Duodenal mucosa (tissue), 2 donors: Measurements from ENCODE around the gene COMMD1.

ENCODE experiments used
- H3K27ac ChIP-seq: one replicate; pipeline ENCODE4 v1.7.0; 2013; ENCODE audit warnings: low read depth, low read length
- H3K27me3 ChIP-seq, 2 donors: one replicate each; pipeline ENCODE4 v1.7.0; 2013; ENCODE audit warnings: low read length in 2 of 2, control low read depth in 1 of 2; ENCODE audit not compliant: insufficient read depth in 2 of 2, control insufficient read depth in 1 of 2
- H3K36me3 ChIP-seq, 2 donors: one replicate each; pipeline ENCODE4 v1.7.0; 2013; ENCODE audit warnings: low read length in 2 of 2, control low read depth in 1 of 2; ENCODE audit not compliant: insufficient read depth in 2 of 2, control insufficient read depth in 1 of 2
- H3K4me1 ChIP-seq, 2 donors: one replicate each; pipeline ENCODE4 v1.7.0; 2013; ENCODE audit warnings: low read length in 2 of 2, control low read depth in 1 of 2; ENCODE audit not compliant: insufficient read depth in 2 of 2, control insufficient read depth in 1 of 2
- H3K4me3 ChIP-seq, 2 donors: one replicate each; pipeline ENCODE4 v1.7.0; 2013; ENCODE audit warnings: low read length in 2 of 2, low read depth in 1 of 2
- H3K9ac ChIP-seq, 2 donors: one replicate each; pipeline ENCODE4 v1.7.0; 2013; ENCODE audit warnings: low read length in 2 of 2, low read depth in 1 of 2
- H3K9me3 ChIP-seq, 2 donors: one replicate each; pipeline ENCODE4 v1.7.0; 2013; ENCODE audit warnings: low read length in 2 of 2, control low read depth in 1 of 2; ENCODE audit not compliant: control insufficient read depth in 1 of 2

Gene COMMD1

DNA sequence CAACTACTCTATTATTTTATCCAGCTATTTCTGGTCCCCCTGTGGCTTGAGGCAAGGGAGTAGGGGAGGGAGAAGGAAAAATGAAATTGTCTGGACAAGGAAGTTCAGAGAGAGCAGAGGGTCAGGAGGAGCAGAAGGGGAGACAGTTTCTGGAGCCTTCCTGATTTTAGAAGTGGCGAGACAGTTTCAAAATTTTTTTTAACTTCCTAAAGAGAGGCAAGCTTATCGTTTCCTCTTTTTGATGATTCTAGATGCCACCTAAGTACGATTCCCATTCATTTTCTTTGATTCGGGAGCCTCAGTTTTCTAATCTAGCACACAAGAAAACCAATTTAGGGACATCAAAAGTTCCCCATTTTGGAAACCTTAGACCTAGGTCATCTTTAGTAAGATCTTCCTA is 193.6 kb downstream of the COMMD1 start:
- H3K36me3 ChIP-seq: no peaks in the 10 kb centered on the region
- no peak overlapping the region for H3K27ac ChIP-seq
- H3K4me3 ChIP-seq: no peak overlapping the region
- no peaks in the 10 kb centered on the region for H3K27me3 ChIP-seq
- H3K4me1 ChIP-seq: no peaks in the 10 kb centered on the region
- H3K9ac ChIP-seq: no peak overlapping the region
- no peaks in the 10 kb centered on the region for H3K9me3 ChIP-seq

DNA sequence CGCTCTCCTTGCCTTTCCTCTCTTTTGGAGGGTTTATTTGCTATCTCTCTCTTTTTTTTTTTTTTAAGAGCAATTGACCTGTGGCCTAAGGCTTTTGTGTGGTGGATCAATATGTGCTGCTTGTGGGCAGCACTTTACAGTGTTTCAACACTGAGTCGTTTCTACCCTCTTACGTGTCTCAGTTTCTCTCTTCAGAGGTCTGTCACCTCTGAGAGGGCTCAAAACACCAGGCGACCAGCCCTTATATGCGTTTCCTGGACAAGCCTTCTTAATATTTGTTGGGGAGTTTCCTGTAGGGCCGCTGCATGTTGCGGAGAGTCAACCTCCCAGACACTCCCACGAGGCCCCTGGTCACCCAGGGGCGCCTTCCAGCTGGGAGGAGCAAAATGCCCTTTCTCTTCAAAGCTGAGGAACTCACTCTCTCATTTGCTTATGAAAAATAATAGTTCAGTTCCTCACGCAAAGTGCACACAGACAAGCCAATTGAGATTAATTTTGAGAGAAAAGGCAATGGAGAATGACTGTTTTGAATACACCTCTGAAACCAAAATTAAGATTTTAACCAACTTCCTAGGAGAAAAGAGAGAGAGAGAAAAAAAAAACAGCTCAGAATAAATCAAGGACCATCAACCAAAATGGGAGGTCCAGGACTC is 194.2 kb downstream of the COMMD1 start:
- Histone ChIP-seq H3K9me3 (no peaks in the 10 kb centered on the region), H3K27me3 (no peaks in the 10 kb centered on the region), H3K27ac (no peak overlapping the region), H3K9ac (no peak overlapping the region), H3K4me1 (no peaks in the 10 kb centered on the region), H3K36me3 (no peaks in the 10 kb centered on the region), H3K4me3 (no peak overlapping the region)

DNA sequence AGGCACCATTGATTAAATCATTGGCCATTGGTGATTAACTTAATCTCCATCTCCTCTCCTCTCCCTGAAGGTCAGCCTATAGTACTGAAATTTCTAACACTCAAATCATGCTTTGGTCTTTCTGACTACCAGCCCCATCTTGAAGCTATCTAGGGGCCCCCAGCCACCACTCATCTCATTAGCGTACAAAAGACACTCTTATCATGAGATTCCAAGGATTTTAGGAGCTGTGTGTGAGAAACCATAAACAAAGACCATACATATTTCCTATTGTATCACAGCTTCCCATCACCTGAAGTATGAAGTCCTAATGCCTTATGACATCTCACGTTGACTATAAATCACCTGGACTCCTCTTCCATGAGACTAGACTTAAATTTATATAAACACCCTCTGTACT is 196.4 kb downstream of the COMMD1 start:
- Histone ChIP-seq H3K9me3 (no peaks in the 10 kb centered on the region), H3K4me1 (no peaks in the 10 kb centered on the region), H3K4me3 (no peak overlapping the region), H3K27ac (no peak overlapping the region), H3K9ac (no peak overlapping the region), H3K27me3 (no peaks in the 10 kb centered on the region), H3K36me3 (no peaks in the 10 kb centered on the region)

DNA sequence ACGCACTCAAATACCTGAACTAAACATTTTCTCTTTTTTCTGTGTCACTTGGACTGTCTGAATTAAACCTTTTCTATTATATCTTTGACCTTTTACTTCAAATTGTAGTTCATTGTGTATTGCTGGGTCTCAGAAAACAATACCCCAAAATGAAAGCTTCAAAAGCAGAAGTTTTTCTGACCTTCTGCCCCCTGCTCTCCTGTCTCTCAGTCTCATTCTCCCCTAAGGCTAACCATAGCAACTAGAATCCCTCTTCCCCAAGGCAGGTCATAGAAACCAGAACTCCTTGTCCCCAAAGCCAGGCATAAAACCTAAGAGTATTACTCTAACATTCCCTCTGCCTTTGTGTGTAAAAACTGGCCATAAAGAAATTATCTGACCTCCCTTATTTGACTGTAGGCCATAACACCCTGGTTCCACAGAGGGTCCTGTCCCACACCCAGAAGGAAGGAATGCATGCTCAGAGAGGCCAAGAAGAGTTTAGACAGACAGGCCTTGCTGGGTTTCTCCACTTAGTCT is 197.0 kb downstream of the COMMD1 start:
- H3K9ac ChIP-seq: no peak overlapping the region
- no peaks in the 10 kb centered on the region for H3K36me3 ChIP-seq
- H3K9me3 ChIP-seq: no peaks in the 10 kb centered on the region
- no peaks in the 10 kb centered on the region for H3K27me3 ChIP-seq
- no peak overlapping the region for H3K27ac ChIP-seq
- no peaks in the 10 kb centered on the region for H3K4me1 ChIP-seq
- H3K4me3 ChIP-seq: no peak overlapping the region

DNA sequence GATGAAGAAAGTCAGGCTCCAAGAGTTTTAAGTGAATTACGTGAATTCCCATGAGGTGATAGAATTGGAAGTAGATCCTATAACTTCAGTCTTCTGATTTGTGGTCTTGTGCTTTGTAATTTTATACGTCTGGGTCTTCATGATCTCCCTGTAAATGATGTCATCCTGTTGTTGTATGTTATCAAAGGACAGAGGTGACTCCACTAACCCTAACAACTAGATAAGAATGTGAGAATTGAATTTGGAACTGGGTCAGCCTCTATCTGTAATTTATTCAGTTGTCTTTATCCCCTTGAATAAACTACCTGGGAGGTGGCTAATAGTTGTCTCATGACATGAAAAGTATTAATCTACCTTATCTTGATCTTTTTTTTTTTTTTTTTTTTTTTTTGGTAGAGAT is 204.1 kb downstream of the COMMD1 start:
- no peak overlapping the region for H3K9ac ChIP-seq
- peaks cover 7 to 13% of the 10 kb centered on the region in 2 donors for H3K4me1 ChIP-seq
- H3K36me3 ChIP-seq: no peaks in the 10 kb centered on the region
- H3K27me3 ChIP-seq: no peaks in the 10 kb centered on the region
- no peak overlapping the region for H3K27ac ChIP-seq
- H3K4me3 ChIP-seq: no peak overlapping the region
- no peaks in the 10 kb centered on the region for H3K9me3 ChIP-seq

DNA sequence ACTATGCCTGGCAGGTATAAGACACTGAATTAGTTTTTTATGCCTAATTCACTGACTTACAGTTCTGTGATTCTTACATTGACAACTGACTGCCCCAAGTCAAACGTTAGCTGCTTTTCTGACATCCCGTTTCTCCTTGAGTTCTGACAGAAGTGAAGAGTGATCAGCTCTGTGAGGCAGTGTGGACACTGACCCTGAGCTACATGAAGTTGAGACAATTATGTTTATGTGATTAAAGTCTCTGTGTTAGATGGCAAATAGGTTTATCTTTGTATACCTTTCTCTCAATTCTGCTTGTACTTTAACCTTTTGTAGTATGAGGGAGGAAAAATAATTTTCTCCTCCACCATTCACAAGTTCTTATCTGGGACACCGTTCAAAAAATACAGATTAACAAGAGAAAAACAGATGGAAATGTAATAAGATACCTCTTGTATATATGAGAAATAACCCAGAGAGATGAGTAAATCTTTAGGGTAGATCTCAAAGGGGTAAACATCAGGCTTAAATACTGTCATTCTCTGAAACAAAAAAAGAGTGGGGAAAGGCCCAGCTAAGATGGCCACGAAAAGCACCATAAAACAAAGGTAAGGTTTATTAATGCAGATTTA is 205.0 kb downstream of the COMMD1 start:
- Histone ChIP-seq H3K4me1 (peaks cover 7 to 13% of the 10 kb centered on the region in 2 donors), H3K4me3 (no peak overlapping the region), H3K27ac (no peak overlapping the region), H3K36me3 (no peaks in the 10 kb centered on the region), H3K9me3 (no peaks in the 10 kb centered on the region), H3K9ac (no peak overlapping the region), H3K27me3 (no peaks in the 10 kb centered on the region)

DNA sequence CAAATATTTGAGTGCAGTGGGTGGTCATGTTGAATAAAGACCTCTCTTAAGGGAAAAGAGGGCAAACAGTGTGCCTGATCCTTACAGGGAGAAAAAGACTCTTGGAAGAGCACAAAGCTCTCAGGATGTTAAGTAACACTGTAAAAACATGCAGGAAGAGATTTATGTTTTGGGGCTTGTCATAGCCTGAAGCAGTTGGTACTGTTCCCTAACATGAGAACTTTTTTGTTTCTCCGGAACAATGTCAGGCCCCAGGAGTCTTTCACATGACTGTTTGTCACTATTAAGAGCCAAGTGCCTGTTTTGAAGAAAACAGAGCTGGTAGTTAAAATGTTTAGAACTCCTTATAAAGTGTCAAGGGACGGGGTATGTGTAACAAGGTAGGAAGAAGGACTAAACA is 206.7 kb downstream of the COMMD1 start:
- no peaks in the 10 kb centered on the region for H3K27me3 ChIP-seq

DNA sequence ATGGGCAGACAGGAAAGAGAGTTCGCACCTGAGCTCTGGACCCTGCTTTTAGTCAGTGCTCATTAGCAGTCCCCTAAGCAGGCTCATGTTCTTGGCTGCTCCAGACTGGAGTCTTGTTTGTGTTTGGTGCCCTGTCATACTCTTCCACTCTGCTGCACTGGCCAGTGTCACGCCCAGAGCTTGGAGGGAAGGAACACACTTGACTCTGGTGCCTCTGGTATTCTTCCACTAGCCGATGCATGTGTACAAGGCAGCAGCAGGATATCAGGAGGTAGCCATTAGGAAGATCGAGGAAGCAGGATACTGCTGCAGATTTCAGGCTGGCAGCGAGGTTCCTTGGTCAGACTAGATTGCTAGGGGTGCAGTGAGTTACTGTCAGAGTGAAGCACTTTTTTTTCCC is 209.1 kb downstream of the COMMD1 start:
- Histone ChIP-seq H3K9ac (no peak overlapping the region), H3K4me1 (peaks cover 7% of the 10 kb centered on the region in 2 donors), H3K27ac (no peak overlapping the region), H3K4me3 (no peak overlapping the region), H3K36me3 (no peaks in the 10 kb centered on the region), H3K9me3 (no peaks in the 10 kb centered on the region), H3K27me3 (no peaks in the 10 kb centered on the region)

More for the DNA sequence above, 206.7 kb downstream of the COMMD1 start:
- Histone ChIP-seq H3K27ac (no peak overlapping the region), H3K9me3 (no peaks in the 10 kb centered on the region), H3K9ac (no peak overlapping the region), H3K4me1 (peaks cover 7 to 13% of the 10 kb centered on the region in 2 donors), H3K4me3 (no peak overlapping the region), H3K36me3 (no peaks in the 10 kb centered on the region)

DNA sequence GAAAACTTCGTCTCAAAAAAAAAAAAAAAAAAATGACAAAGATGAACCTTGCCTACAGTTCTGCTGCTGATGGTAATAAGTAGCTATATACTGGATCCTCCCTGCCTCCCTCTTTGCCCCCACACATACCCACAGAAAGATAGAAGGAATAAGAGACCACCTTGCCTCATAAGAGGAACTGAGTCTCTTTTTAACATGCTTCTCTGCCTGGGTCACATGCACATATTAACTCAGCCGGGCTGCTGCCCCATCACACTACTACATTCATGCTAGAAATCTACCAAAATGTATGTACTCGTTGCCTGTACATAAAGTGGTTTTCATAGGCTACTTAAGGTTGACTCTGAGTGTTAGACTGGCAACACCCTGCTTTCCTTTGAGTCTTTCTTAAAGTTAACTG is 211.5 kb downstream of the COMMD1 start:
- Histone ChIP-seq H3K9ac (no peak overlapping the region), H3K9me3 (no peaks in the 10 kb centered on the region), H3K27me3 (no peaks in the 10 kb centered on the region), H3K4me1 (no peaks in the 10 kb centered on the region), H3K27ac (no peak overlapping the region), H3K36me3 (no peaks in the 10 kb centered on the region), H3K4me3 (no peak overlapping the region)

DNA sequence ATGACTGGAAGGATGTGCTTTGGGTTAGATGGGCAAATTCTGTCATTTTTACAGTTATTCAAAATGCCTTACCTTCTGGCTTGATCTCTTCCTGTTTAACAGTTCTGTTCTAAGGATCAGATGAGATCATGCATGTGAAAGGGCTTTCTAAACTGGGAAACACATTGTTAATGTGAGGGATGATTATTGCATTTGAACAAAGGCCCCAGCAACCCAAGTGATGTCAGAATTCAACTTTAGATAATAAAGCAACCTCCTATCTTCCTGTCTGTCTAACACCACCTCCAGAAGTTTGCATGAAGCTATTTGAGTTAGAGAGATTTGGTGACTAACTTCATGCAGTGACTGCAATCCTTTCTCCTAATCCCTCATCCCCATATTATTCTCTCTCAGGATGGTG is 212.7 kb downstream of the COMMD1 start:
- Histone ChIP-seq H3K36me3 (no peaks in the 10 kb centered on the region), H3K4me1 (no peaks in the 10 kb centered on the region), H3K9ac (no peak overlapping the region), H3K4me3 (no peak overlapping the region), H3K9me3 (no peaks in the 10 kb centered on the region), H3K27ac (no peak overlapping the region), H3K27me3 (no peaks in the 10 kb centered on the region)
